Endothelial cell of umbilical vein (primary cell): Measurements from ENCODE around the gene MYO1B. TPM values are rescaled to one million over a fixed set of nuclear protein-coding genes. Genes with fewer than 3 reads are reported as not detected.

Experiments used
- BruUV-seq: library from RNA; stranded (reverse); fragments of 400-500 nt; replicated peaks from 2 replicates; lab custom pipeline; 2021; lab: Mats Ljungman, UMichigan
- CTCF ChIA-PET: fragments of 300-600, 350-600 bp; sonication (Branson Sonifier 250); formaldehyde crosslinking; loops from one replicate; lab custom pipeline; 2021; ENCODE audit warnings: antibody characterized with exemption, inconsistent platforms; lab: Charles Lee
- POLR2A ChIA-PET: fragments of 300-600, 350-600 bp; sonication (Branson Sonifier 250); formaldehyde crosslinking; loops from one replicate; lab custom pipeline; 2021; ENCODE audit warnings: antibody characterized with exemption, inconsistent platforms; lab: Charles Lee
- DNase-seq: peaks from one replicate; pipeline ENCODE4 v3.0.0-alpha.2; 2011; ENCODE audit warnings: low read depth, low spot score
- FAIRE-seq: peaks from 2 replicates; lab custom pipeline; 2011; peaks lifted over from hg19 to GRCh38; lab: Jason Lieb, UNC
- H2AFZ ChIP-seq: 2 replicates; pipeline ENCODE4 v1.6.0; 2012; ENCODE audit warnings: low read depth, low read length, control low read depth, inconsistent platforms
- H3K27ac ChIP-seq: 2 replicates; pipeline ENCODE4 v1.5.1; 2011; ENCODE audit warnings: low read depth, mild to moderate bottlenecking, control low read depth, low read length, moderate library complexity; ENCODE audit not compliant: insufficient read depth
- H3K27me3 ChIP-seq, 2 experiments: 2 replicates each; pipeline versions ENCODE4 v1.6.0 to v1.6.1; 2011; ENCODE audit warnings: low read length in 2 of 2, mixed read lengths in 1 of 2; ENCODE audit not compliant: control insufficient read depth in 2 of 2, insufficient read depth in 2 of 2
- H3K36me3 ChIP-seq, 2 experiments: 2 replicates in 1 of 2; 3 replicates in 1 of 2; pipeline ENCODE4 v1.5.1; 2011; ENCODE audit warnings: low read length in 2 of 2, mild to moderate bottlenecking in 1 of 2, moderate library complexity in 1 of 2; ENCODE audit not compliant: control insufficient read depth in 2 of 2, insufficient read depth in 2 of 2; ENCODE audit errors: extremely low read depth in 1 of 2
- H3K4me1 ChIP-seq: 3 replicates; pipeline ENCODE4 v1.5.1; 2011; ENCODE audit warnings: mild to moderate bottlenecking, low read length; ENCODE audit not compliant: control insufficient read depth, insufficient read depth; ENCODE audit errors: extremely low read depth
- H3K4me2 ChIP-seq: 2 replicates; pipeline ENCODE4 v1.6.1; 2011; ENCODE audit warnings: low read length, control low read depth, mixed read lengths; ENCODE audit not compliant: insufficient read depth
- H3K4me3 ChIP-seq, 3 experiments: fragments of 200-600 bp in 1 of 3; sonication (generic), shearing (Covaris generic) in 1 of 3; replicated peaks in 1 of 3; 2 replicates each; pipeline ENCODE4 v1.5.1; 2011 to 2016; ENCODE audit warnings: control low read depth in 3 of 3, low read length in 3 of 3, mild to moderate bottlenecking in 2 of 3, inconsistent platforms in 1 of 3, low read depth in 1 of 3, moderate library complexity in 1 of 3; ENCODE audit not compliant: insufficient read depth in 1 of 3
- H3K79me2 ChIP-seq: 2 replicates; pipeline ENCODE4 v1.6.0; 2012; ENCODE audit warnings: low read length, inconsistent platforms; ENCODE audit not compliant: control insufficient read depth, insufficient read depth
- H3K9ac ChIP-seq: replicated peaks from 2 replicates; pipeline ENCODE3; 2011; ENCODE audit warnings: low read length, control low read depth; ENCODE audit not compliant: insufficient read depth; ENCODE audit errors: extremely low read depth
- H3K9me1 ChIP-seq: replicated peaks from 3 replicates; pipeline ENCODE4 v1.6.0; 2011; ENCODE audit warnings: mild to moderate bottlenecking, low read length; ENCODE audit not compliant: control insufficient read depth, insufficient read depth; ENCODE audit errors: extremely low read depth
- H3K9me3 ChIP-seq: replicated peaks from 2 replicates; pipeline ENCODE4 v1.5.1; 2012; ENCODE audit warnings: low read length, inconsistent platforms; ENCODE audit not compliant: control insufficient read depth, insufficient read depth
- H4K20me1 ChIP-seq: replicated peaks from 2 replicates; pipeline ENCODE3; 2011; ENCODE audit warnings: mild to moderate bottlenecking, low read length; ENCODE audit not compliant: control insufficient read depth, insufficient read depth; ENCODE audit errors: extremely low read depth
- CTCF ChIP-seq, 2 donors: IDR thresholded peaks; 1 replicate in 1 of 2; 2 replicates in 1 of 2; pipeline ENCODE4 v1.5.1; 2011; ENCODE audit warnings: low read length in 2 of 2, mild to moderate bottlenecking in 2 of 2, moderate library complexity in 2 of 2, control low read depth in 1 of 2, inconsistent platforms in 1 of 2, low read depth in 1 of 2; ENCODE audit not compliant: insufficient read depth in 1 of 2; ENCODE audit errors: extremely low read depth in 1 of 2
- EZH2 ChIP-seq: IDR thresholded peaks from 2 replicates; pipeline ENCODE4 v1.6.1; 2012; ENCODE audit warnings: borderline replicate concordance, low read depth, mild to moderate bottlenecking, moderate library complexity, low read length, inconsistent platforms; ENCODE audit not compliant: severe bottlenecking
- FOS ChIP-seq: IDR thresholded peaks from 2 replicates; pipeline ENCODE4 v1.6.1; 2011; ENCODE audit warnings: mild to moderate bottlenecking, low read length, moderate library complexity, borderline replicate concordance; ENCODE audit not compliant: insufficient read depth
- JUN ChIP-seq: IDR thresholded peaks from 2 replicates; pipeline ENCODE4 v1.6.1; 2011; ENCODE audit warnings: borderline replicate concordance, low read depth; ENCODE audit not compliant: insufficient read length, insufficient read depth
- MYC ChIP-seq: IDR thresholded peaks from one replicate; pipeline ENCODE4 v1.6.1; 2011; ENCODE audit warnings: mild to moderate bottlenecking, low read depth, low read length
- POLR2AphosphoS5 ChIP-seq: IDR thresholded peaks from 2 replicates; pipeline ENCODE4 v1.6.1; 2012; ENCODE audit warnings: low read depth, mild to moderate bottlenecking, control low read depth, low read length, moderate library complexity; ENCODE audit not compliant: insufficient read depth
- dilution Hi-C: fragments of 300-500 bp; cut with MboI; formaldehyde crosslinking; loops from one replicate; pipeline ENCODE4 v1.15.0; 2019; ENCODE audit warnings: low sequenced_read_pairs; ENCODE audit not compliant: extremely low pct_ligation_motif_present
- intact Hi-C: fragments of 100-400 bp; cut with micrococcal nuclease; formaldehyde crosslinking; loops from one replicate; pipeline ENCODE4 v1.10.0; 2022
- polyA plus RNA-seq, 4 experiments: library from polyadenylated mRNA; depleted of rRNA in 3 of 4; stranded (reverse) in 3 of 4; unstranded in 1 of 4; fragments of >200 nt; gene quantifications; 2 replicates each; pipeline versions ENCODE4 v1.2.1 to v1.2.3, GENCODE V29; 2011 to 2012; ENCODE audit warnings: missing spikeins in 1 of 4
- total RNA-seq: library from RNA; stranded (reverse); gene quantifications from 2 replicates; pipeline ENCODE4 v1.2.3, GENCODE V29; 2021

MYO1B gene
- total and polyA plus RNA-seq, 2 donors (not counting 3 experiments of a cell fraction or from before 2014, with no cell fraction given): 8.7 to 51.1 TPM

DNA sequence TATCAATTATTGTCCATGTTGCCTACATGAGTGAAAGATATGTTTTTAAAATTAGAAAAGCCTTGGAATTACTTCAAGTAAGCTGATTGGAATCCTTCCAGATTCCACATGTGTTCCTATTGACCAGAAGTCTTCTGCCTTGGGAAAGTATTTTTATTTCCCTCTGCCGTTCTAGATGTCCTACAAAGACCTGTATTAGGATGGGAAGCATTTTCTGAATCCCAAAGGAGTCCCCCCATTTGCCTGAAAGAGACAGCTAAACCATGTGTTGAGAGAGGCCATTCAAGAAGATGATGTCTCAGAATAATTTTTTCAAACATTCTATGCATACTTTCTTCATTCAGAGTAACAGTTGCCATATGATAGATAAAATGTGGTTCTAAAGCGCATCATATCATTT lies 19.0 kb upstream of the MYO1B start:
- CTCF ChIA-PET: interaction anchor here (1.0 to 1.1 kb wide), 2 partner anchors 8 to 296 kb away, joined by 3 to 4 read pairs; no protein-coding TSS in a partner anchor
- FAIRE-seq (no peak), DNase-seq (no peak)
- no peaks in the 10 kb centered on the region for H3K9me1 ChIP-seq
- no peak for TF ChIP-seq CTCF (IDR thresholded peaks at IDR 0.05; ENCODE audit: extremely low read depth in 1 of 2, insufficient read depth in 1 of 2, low read depth in 1 of 2, low read length in 2 of 2)
- TF ChIP-seq FOS: no peak
- H3K4me1 ChIP-seq: no peaks in the 10 kb centered on the region
- no peak overlapping the region for H3K9ac ChIP-seq
- H3K27ac ChIP-seq: no peak overlapping the region
- H2AFZ ChIP-seq: no peak overlapping the region
- H3K79me2 ChIP-seq: no peaks in the 10 kb centered on the region
- POLR2A ChIA-PET: no interaction called here
- no peaks in the 10 kb centered on the region for H4K20me1 ChIP-seq
- H3K27me3 ChIP-seq: no peaks in the 10 kb centered on the region
- dilution Hi-C loops: no loop called here
- no TSS peak for BruUV-seq
- H3K9me3 ChIP-seq: no peaks in the 10 kb centered on the region
- H3K4me2 ChIP-seq: no peak overlapping the region
- intact Hi-C loops: no loop called here
- no peaks in the 10 kb centered on the region for H3K36me3 ChIP-seq
- H3K4me3 ChIP-seq: no peak overlapping the region

- Histone ChIP-seq H4K20me1 (no peaks in the 10 kb centered on the region), H2AFZ (no peak overlapping the region), H3K79me2 (no peaks in the 10 kb centered on the region), H3K4me2 (no peak overlapping the region), H3K27me3 (no peaks in the 10 kb centered on the region), H3K27ac (no peak overlapping the region), H3K9ac (no peak overlapping the region), H3K4me3 (no peak overlapping the region), H3K9me1 (no peaks in the 10 kb centered on the region), H3K9me3 (no peaks in the 10 kb centered on the region), H3K36me3 (no peaks in the 10 kb centered on the region), H3K4me1 (no peaks in the 10 kb centered on the region)
- BruUV-seq: no TSS peak
- no peak for FAIRE-seq
- TF ChIP-seq POLR2AphosphoS5: no peak
- TF ChIP-seq EZH2: no peak
- no peak for TF ChIP-seq CTCF (IDR thresholded peaks at IDR 0.05; ENCODE audit: extremely low read depth in 1 of 2, insufficient read depth in 1 of 2, low read depth in 1 of 2, low read length in 2 of 2)
- no peak for TF ChIP-seq JUN
- TF ChIP-seq MYC: no peak
- no peak for DNase-seq
- ChIA-PET CTCF (interaction anchor here (0.7 to 3.3 kb wide), 4 partner anchors 10 to 273 kb away, joined by 3 to 15 read pairs (median 4); no protein-coding TSS in a partner anchor), POLR2A (no interaction called here)
- dilution Hi-C loops (no loop called here), intact Hi-C loops (no loop called here)
Observed at GRCh38 chr2:191228333-191228732, 16.9 kb upstream of the MYO1B start.
